ENCODE measurements around the gene CABYR. TPM values are rescaled to one million over a fixed set of nuclear protein-coding genes. Genes with fewer than 3 reads are reported as not detected.

The CABYR gene
- polyA plus RNA-seq, 1 experiment = 11.7 TPM

DNA sequence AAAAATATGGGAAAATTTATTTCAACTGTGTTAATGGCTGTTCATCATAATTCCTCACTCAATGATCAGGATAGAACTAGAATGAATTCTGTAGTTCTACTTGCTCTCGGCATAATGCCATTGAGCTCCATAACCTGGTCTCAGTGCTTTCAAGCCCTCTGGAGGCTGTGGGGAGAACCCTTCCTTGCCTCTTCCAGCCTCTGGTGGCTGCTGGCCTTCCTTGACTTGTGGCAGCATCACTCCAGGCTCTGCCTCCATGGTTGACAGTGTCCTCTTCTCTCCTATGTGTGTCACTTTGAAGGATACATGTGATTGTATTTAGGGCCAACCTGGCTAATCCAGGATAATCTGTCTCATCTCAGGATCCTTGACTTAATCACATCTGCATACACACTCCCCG, 26.9 kb upstream of the CABYR start:
- CTCF ChIA-PET = interaction anchor here (1.4 kb wide), 1 partner anchor 12 kb away, joined by 3 read pairs; no protein-coding TSS in a partner anchor

DNA sequence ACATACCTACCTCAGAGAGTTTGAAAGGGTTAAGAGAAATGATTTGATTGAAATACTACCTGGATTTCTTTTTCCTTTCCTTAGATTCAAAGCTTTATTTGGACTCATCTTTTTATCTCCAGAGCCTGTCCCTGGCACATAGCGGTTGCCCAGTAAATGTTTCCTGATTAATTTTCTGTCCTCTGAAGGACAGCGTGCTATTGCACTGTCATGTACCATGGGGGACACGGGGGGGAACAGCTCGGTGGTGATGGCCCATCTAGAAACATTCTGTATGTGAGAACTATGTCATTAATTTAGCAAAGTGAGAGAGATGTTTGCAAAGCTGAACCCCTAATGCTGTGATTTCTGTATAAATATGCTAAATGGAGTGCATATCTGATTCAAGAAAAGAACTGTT, 26.4 kb upstream of the CABYR start:
- H3K36me3 ChIP-seq (ENCODE audit: control insufficient read depth, insufficient read depth, low read length) = peaks cover 14% of the 10 kb centered on the region
- TF ChIP-seq, protein P1, sequence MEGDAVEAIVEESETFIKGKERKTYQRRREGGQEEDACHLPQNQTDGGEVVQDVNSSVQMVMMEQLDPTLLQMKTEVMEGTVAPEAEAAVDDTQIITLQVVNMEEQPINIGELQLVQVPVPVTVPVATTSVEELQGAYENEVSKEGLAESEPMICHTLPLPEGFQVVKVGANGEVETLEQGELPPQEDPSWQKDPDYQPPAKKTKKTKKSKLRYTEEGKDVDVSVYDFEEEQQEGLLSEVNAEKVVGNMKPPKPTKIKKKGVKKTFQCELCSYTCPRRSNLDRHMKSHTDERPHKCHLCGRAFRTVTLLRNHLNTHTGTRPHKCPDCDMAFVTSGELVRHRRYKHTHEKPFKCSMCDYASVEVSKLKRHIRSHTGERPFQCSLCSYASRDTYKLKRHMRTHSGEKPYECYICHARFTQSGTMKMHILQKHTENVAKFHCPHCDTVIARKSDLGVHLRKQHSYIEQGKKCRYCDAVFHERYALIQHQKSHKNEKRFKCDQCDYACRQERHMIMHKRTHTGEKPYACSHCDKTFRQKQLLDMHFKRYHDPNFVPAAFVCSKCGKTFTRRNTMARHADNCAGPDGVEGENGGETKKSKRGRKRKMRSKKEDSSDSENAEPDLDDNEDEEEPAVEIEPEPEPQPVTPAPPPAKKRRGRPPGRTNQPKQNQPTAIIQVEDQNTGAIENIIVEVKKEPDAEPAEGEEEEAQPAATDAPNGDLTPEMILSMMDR (IDR thresholded peaks at IDR 0.05; ENCODE audit: insufficient read depth, low read depth, low read length) = no peak
- no peak for DNase-seq (ENCODE audit: low read depth)
- H3K27me3 ChIP-seq (ENCODE audit: control insufficient read depth, insufficient read depth, low read length) = no peaks in the 10 kb centered on the region
- ChIA-PET POLR2A (interaction anchor here (0.6 kb wide), 1 partner anchor 78 kb away, joined by 5 read pairs; no protein-coding TSS in a partner anchor), CTCF (interaction anchor here (1.4 kb wide), 1 partner anchor 12 kb away, joined by 3 read pairs; no protein-coding TSS in a partner anchor)
- H3K4me3 ChIP-seq (ENCODE audit: low read depth, low read length) = no peak overlapping the region

More for the DNA sequence above, 26.9 kb upstream of the CABYR start:
- Histone ChIP-seq H3K4me3 (ENCODE audit: low read depth, low read length) (no peak overlapping the region), H3K27me3 (ENCODE audit: control insufficient read depth, insufficient read depth, low read length) (no peaks in the 10 kb centered on the region), H3K36me3 (ENCODE audit: control insufficient read depth, insufficient read depth, low read length) (peaks cover 14% of the 10 kb centered on the region)
- no peak for DNase-seq (ENCODE audit: low read depth)
- POLR2A ChIA-PET = no interaction called here
- TF ChIP-seq, protein P1 (IDR thresholded peaks at IDR 0.05; ENCODE audit: insufficient read depth, low read depth, low read length) = no peak

DNA sequence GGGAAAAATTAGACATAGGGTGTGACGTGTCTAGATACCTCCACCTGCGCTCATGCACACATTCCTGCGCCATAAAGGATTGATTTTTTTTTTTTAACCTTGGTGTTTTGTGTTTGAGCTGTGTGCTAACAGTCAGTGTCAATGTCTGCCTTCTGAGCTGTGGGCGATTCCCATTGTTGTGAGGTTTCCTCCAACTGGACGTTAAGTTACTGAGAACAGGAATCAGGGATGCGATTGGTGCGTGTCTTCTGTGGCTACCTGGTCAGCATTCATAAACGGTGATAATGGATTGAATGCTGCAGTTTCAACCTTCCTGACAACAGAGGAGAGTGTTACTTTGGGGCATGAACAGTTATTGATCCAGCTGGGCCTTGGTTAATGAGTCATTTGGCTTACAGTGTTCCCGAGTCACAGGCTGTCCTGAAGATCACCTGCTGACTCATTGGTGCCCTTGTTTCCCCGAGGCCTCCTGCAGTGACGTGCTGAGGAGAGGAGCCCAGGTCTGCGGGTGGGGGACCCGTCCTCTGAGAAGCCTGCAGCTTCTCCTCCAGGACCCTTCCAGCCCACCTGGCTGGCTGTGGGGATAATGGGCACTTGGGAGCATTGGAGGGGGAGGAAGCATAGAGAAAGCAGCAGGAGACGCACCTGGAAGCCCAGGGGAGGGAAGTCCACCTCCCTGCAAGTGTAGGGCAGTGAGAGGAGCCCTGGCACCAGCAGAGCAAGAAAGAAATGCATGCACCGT, 25.8 kb upstream of the CABYR start:
- ChIA-PET POLR2A (interaction anchor here (0.6 kb wide), 3 partner anchors 25 to 941 kb away, joined by 3 to 5 read pairs (median 5); no protein-coding TSS in a partner anchor), CTCF (interaction anchor here (1.4 kb wide), 1 partner anchor 11 kb away, joined by 3 read pairs; no protein-coding TSS in a partner anchor)
- no peak overlapping the region for H3K4me3 ChIP-seq (ENCODE audit: low read depth, low read length)
- no peak for DNase-seq (ENCODE audit: low read depth)
- peaks cover 14% of the 10 kb centered on the region for H3K36me3 ChIP-seq (ENCODE audit: control insufficient read depth, insufficient read depth, low read length)
- H3K27me3 ChIP-seq (ENCODE audit: control insufficient read depth, insufficient read depth, low read length) = no peaks in the 10 kb centered on the region
- TF ChIP-seq, protein P1 (IDR thresholded peaks at IDR 0.05; ENCODE audit: insufficient read depth, low read depth, low read length) = no peak

DNA sequence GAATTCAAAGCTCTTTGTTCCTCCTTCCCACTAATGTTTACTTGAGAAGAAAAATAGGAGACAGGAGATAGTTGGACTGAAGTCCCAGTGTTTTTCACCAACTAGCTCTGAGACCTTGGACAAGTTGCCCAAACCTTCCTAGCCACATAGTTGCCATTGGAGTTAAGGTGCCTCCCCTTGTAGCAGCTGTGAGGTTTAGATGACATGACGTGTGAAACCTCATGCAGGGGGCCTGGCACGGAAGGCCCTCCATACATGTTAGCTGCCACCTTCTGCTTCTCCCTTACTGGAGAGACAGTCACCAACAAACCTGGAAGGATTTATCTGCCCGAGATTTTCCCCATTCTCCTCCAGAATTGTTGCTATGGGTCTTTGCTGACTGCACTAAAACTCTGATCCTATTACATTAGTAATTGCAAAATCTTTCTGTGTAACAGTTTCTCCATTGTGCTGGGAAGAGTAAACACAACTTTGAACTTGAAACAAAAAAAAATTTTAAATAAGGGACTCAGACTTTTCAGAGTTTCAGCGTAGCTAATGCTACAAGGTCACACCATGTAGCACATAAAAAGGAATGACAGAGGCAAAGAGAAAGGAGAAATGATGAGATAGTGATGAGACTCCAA, 23.8 kb upstream of the CABYR start:
- Histone ChIP-seq H3K4me3 (ENCODE audit: low read depth, low read length) (no peak overlapping the region), H3K36me3 (ENCODE audit: control insufficient read depth, insufficient read depth, low read length) (peaks cover 14% of the 10 kb centered on the region), H3K27me3 (ENCODE audit: control insufficient read depth, insufficient read depth, low read length) (no peaks in the 10 kb centered on the region)
- POLR2A ChIA-PET = no interaction called here
- CTCF ChIA-PET = interaction anchor here (1.0 to 2.0 kb wide), 2 partner anchors 39 to 196 kb away, joined by 3 to 7 read pairs; no protein-coding TSS in a partner anchor
- no peak for DNase-seq (ENCODE audit: low read depth)
- TF ChIP-seq, protein P1 (IDR thresholded peaks at IDR 0.05; ENCODE audit: insufficient read depth, low read depth, low read length) = no peak

DNA sequence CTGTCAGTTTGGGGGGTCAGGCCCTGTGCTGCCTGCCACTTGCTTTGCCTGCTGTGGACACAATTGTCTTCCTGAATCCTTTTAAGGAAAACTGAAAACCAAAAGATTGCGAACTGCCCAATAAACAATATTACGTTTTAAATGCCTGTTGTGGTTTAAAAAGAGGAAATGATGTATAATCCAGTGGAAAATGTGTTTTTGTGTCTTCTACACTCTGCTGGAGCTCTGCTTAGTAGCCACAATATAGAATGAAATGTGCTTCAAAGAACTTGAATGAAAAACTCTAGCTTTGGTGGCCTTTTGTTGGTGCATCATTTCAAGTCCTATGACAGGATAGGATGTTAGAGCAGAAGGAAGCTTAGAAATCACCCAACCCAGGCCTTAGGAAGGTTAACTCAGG, 23.2 kb upstream of the CABYR start:
- POLR2A ChIA-PET = interaction anchor here (0.6 kb wide), 1 partner anchor 197 kb away, joined by 3 read pairs; no protein-coding TSS in a partner anchor
- no peak for DNase-seq (ENCODE audit: low read depth)
- CTCF ChIA-PET = interaction anchor here (2.0 kb wide), 1 partner anchor 196 kb away, joined by 7 read pairs; no protein-coding TSS in a partner anchor
- H3K36me3 ChIP-seq (ENCODE audit: control insufficient read depth, insufficient read depth, low read length) = peaks cover 14% of the 10 kb centered on the region
- H3K4me3 ChIP-seq (ENCODE audit: low read depth, low read length) = no peak overlapping the region
- no peaks in the 10 kb centered on the region for H3K27me3 ChIP-seq (ENCODE audit: control insufficient read depth, insufficient read depth, low read length)
- TF ChIP-seq, protein P1 (IDR thresholded peaks at IDR 0.05; ENCODE audit: insufficient read depth, low read depth, low read length) = no peak

Data from BJ (cell line).